ENCODE measurements around the gene TPST1. TPM values are rescaled to one million over a fixed set of nuclear protein-coding genes. Genes with fewer than 3 reads are reported as not detected.

TPST1 gene
- total and polyA plus RNA-seq, 9 of the 15 experiments (the other 6 are each of a cell fraction or from before 2014, with no cell fraction given) = 0.15 to 2.2 (median 0.53) TPM

GRCh38 chr7:66157060-66157459 lies 48.1 kb upstream of the TPST1 start (continued):
- TF ChIP-seq ZBTB2 (IDR thresholded peaks at IDR 0.05) (no peak), ZNF609 (CRISPR knock-in tag; IDR thresholded peaks at IDR 0.05; ENCODE audit: borderline replicate concordance) (no peak), EZH2 (IDR thresholded peaks at IDR 0.05; ENCODE audit: borderline replicate concordance, low read depth, low read length) (no peak), CEBPB (tag; IDR thresholded peaks at IDR 0.05) (no peak), ZNF224 (CRISPR knock-in tag; IDR thresholded peaks at IDR 0.05) (no peak), ZNF830 (CRISPR knock-in tag; IDR thresholded peaks at IDR 0.05) (no peak), NKRF (IDR thresholded peaks at IDR 0.05; ENCODE audit: borderline replicate concordance) (no peak), ZBTB5 (IDR thresholded peaks at IDR 0.05) (no peak), E2F5 (CRISPR knock-in tag; IDR thresholded peaks at IDR 0.05) (no peak), ZNF584 (CRISPR knock-in tag; IDR thresholded peaks at IDR 0.05; ENCODE audit: low read depth) (no peak), GATA2 (CRISPR knock-in tag; IDR thresholded peaks at IDR 0.05) (0 out of 2 replicates have a peak, but pooled peaks have one; percentile 11), ZFP1 (CRISPR knock-in tag; IDR thresholded peaks at IDR 0.05) (no peak), KLF16 (IDR thresholded peaks at IDR 0.05) (no peak), ZBTB7A (IDR thresholded peaks at IDR 0.05; ENCODE audit: borderline replicate concordance, control insufficient read depth, low read depth, low read length) (no peak), SMARCE1 (IDR thresholded peaks at IDR 0.05) (peak; percentile 32; the same call in 1 of the 2 replicates), NCOA4 (IDR thresholded peaks at IDR 0.05; ENCODE audit: partially characterized antibody) (no peak)

Data from K562 (cell line).